B cell (primary cell): ENCODE results near the gene DPYSL4.

Experiments
- EZH2 ChIP-seq: IDR thresholded peaks from 2 replicates; pipeline ENCODE4 v1.6.1; 2012; ENCODE audit warnings: borderline replicate concordance, low read depth, mild to moderate bottlenecking, moderate library complexity, low read length; ENCODE audit not compliant: insufficient read depth, poor library complexity, severe bottlenecking
- TF ChIP-seq, protein P1 (sequence below): fragments of 200-600 bp; IDR thresholded peaks from one replicate; pipeline ENCODE4 v1.8.0; 2022; ENCODE audit warnings: antibody characterized with exemption, mild to moderate bottlenecking

DNA sequence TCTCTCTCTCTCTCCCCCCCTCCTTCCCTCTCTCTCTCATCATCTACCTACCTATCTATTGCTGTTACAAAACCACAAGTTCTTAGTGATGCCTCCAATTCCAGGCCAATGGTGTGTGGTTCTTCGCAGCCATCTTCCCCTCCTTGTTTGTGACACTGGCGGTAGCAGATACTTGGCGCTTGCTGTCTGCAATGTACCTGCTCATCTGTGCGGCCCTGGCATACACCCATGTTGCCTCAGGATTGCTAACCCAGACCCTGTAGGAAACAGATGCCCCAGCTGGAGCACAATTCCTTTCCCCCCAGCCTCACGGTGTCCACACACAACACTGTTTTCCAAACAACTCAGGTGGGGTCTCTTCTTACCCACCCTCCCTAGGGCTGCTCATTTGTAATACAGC is 13.6 kb upstream of the DPYSL4 start:
- TF ChIP-seq, protein P1, sequence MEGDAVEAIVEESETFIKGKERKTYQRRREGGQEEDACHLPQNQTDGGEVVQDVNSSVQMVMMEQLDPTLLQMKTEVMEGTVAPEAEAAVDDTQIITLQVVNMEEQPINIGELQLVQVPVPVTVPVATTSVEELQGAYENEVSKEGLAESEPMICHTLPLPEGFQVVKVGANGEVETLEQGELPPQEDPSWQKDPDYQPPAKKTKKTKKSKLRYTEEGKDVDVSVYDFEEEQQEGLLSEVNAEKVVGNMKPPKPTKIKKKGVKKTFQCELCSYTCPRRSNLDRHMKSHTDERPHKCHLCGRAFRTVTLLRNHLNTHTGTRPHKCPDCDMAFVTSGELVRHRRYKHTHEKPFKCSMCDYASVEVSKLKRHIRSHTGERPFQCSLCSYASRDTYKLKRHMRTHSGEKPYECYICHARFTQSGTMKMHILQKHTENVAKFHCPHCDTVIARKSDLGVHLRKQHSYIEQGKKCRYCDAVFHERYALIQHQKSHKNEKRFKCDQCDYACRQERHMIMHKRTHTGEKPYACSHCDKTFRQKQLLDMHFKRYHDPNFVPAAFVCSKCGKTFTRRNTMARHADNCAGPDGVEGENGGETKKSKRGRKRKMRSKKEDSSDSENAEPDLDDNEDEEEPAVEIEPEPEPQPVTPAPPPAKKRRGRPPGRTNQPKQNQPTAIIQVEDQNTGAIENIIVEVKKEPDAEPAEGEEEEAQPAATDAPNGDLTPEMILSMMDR = no peak
- TF ChIP-seq EZH2 = no peak
